Stimulated activated naive B cell treated with anti-CD40 and anti-IgM and Interleukin-4, amounts not matched to agents 10 μg/mL and 1 μg/mL and 100 μg/mL, for 72 hours (primary cell): ENCODE data around the gene ENPP3.

Source experiments
- ATAC-seq, 2 donors: fragments of 150-1000 bp; cut with Tn5 transposase; replicated peaks; 2 replicates each; pipeline ENCODE4 v1.10.0; 2021; ENCODE audit warnings: moderate library complexity in 1 of 2
- DNase-seq: peaks from one replicate; pipeline ENCODE4 v3.0.0; 2021
- H3K27ac Mint-ChIP-seq: one replicate; pipeline ENCODE4 v1.8.0; 2022; ENCODE audit warnings: mild to moderate bottlenecking, mixed read lengths
- H3K27me3 Mint-ChIP-seq, 2 donors: one replicate each; pipeline ENCODE4 v1.8.0; 2022; ENCODE audit warnings: mixed read lengths in 2 of 2
- H3K36me3 Mint-ChIP-seq, 2 donors: one replicate each; pipeline ENCODE4 v1.8.0; 2022; ENCODE audit warnings: mixed read lengths in 2 of 2, mild to moderate bottlenecking in 1 of 2
- H3K4me1 Mint-ChIP-seq, 2 donors: one replicate each; pipeline ENCODE4 v1.8.0; 2022; ENCODE audit warnings: mixed read lengths in 2 of 2, mild to moderate bottlenecking in 1 of 2
- H3K4me3 Mint-ChIP-seq, 2 donors: one replicate each; pipeline ENCODE4 v1.8.0; 2022; ENCODE audit warnings: mild to moderate bottlenecking in 2 of 2, mixed read lengths in 2 of 2, moderate library complexity in 1 of 2
- H3K9me3 Mint-ChIP-seq, 2 donors: one replicate each; pipeline ENCODE4 v1.8.0; 2022; ENCODE audit warnings: mixed read lengths in 2 of 2, mild to moderate bottlenecking in 1 of 2

Gene ENPP3

DNA sequence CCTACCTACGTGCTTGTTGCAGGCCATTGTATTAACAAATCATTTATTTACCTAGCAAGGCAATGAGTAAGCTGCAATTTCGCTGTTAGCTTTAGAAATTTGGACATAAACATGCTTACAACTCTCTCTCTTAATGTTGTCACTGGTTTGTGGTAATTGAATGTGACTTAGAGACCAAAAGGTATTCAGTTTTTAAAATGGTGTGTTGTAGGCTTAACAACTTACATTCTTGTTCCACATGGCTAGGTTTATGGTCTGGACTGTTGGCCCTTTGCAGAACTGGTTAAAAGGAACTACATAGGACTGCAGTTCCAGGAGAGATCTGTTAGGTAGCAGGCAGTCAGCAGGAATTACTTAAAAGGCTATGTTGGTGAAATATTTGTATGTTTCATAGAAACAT is 84.1 kb downstream of the ENPP3 start:
- H3K27me3 Mint-ChIP-seq, result peaks cover 0 to 6% of the 10 kb centered on the region in 2 donors
- ATAC-seq (no peak), DNase-seq (no peak)
- peaks cover 8 to 21% of the 10 kb centered on the region in 2 donors for H3K36me3 Mint-ChIP-seq
- H3K9me3 Mint-ChIP-seq, result peaks cover 0 to under 1% of the 10 kb centered on the region in 2 donors
- peaks cover 0 to 4% of the 10 kb centered on the region in 2 donors for H3K4me1 Mint-ChIP-seq
- H3K4me3 Mint-ChIP-seq, result no peak overlapping the region
- no peak overlapping the region for H3K27ac Mint-ChIP-seq

- peaks cover 0 to 6% of the 10 kb centered on the region in 2 donors for H3K27me3 Mint-ChIP-seq
- ATAC-seq (no peak), DNase-seq (no peak)
- H3K9me3 Mint-ChIP-seq, result peaks cover 5% of the 10 kb centered on the region in 2 donors
- no peak overlapping the region for H3K27ac Mint-ChIP-seq
- H3K4me1 Mint-ChIP-seq, result peaks cover 0 to 11% of the 10 kb centered on the region in 2 donors
- H3K4me3 Mint-ChIP-seq, result no peak overlapping the region
- H3K36me3 Mint-ChIP-seq, result peaks cover 18 to 29% of the 10 kb centered on the region in 2 donors
These were observed 87.0 kb downstream of the ENPP3 start for GRCh38 chr6:131724114-131724513.

GRCh38 chr6:131727467-131727866 is 90.4 kb downstream of the ENPP3 start:
- H3K9me3 Mint-ChIP-seq, result peaks cover 5% of the 10 kb centered on the region in 2 donors
- H3K4me1 Mint-ChIP-seq, result peaks cover 1 to 12% of the 10 kb centered on the region in 2 donors
- no peak overlapping the region for H3K27ac Mint-ChIP-seq
- ATAC-seq, result no peak
- no peak for DNase-seq
- peaks cover 6 to 9% of the 10 kb centered on the region in 2 donors for H3K27me3 Mint-ChIP-seq
- H3K4me3 Mint-ChIP-seq, result no peak overlapping the region
- peaks cover 23 to 25% of the 10 kb centered on the region in 2 donors for H3K36me3 Mint-ChIP-seq

GRCh38 chr6:131727868-131728267 is 90.8 kb downstream of the ENPP3 start:
- H3K36me3 Mint-ChIP-seq, result peaks cover 19 to 25% of the 10 kb centered on the region in 2 donors
- H3K27ac Mint-ChIP-seq, result no peak overlapping the region
- peaks cover 6 to 9% of the 10 kb centered on the region in 2 donors for H3K27me3 Mint-ChIP-seq
- DNase-seq (no peak), ATAC-seq (no peak)
- H3K4me3 Mint-ChIP-seq, result no peak overlapping the region
- H3K4me1 Mint-ChIP-seq, result peaks cover 1 to 12% of the 10 kb centered on the region in 2 donors
- peaks cover 5% of the 10 kb centered on the region in 2 donors for H3K9me3 Mint-ChIP-seq

DNA sequence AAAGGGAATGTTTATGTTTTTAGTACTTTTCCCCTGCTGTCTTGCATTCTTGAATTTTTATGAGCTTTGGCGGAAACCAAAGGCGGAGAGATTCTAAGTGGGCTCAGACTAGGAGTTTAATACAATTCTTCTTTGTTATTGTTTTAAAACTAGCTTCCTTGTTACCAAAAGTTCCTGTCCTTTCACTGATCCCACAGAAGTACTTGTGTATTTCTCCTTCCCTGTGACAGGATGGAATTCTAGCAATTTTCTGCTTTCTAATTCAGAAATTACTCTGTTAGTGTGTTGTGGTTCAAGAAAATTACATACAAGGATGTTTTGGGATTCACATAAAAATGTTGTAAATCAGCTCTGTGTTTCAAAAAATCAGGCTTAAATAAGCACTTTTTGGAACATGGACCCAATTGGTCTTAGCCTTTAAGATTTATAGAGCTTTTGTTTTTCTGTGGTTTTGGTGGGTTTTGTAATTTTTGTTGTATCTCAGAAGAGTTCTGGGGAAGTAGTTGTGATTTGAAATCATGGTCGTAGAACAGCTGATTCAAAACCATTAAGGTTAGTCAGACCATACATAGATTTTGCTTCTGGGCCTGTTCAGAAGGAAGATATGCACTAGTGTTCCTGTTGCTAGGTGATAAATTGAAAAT is 91.3 kb downstream of the ENPP3 start:
- peaks cover 5% of the 10 kb centered on the region in 2 donors for H3K9me3 Mint-ChIP-seq
- DNase-seq, result no peak
- no peak overlapping the region for H3K27ac Mint-ChIP-seq
- peaks cover 6 to 9% of the 10 kb centered on the region in 2 donors for H3K27me3 Mint-ChIP-seq
- peak in 1 of 2 donors; percentile 49 for ATAC-seq
- H3K4me1 Mint-ChIP-seq, result peaks cover 1 to 12% of the 10 kb centered on the region in 2 donors
- H3K36me3 Mint-ChIP-seq, result peaks cover 19 to 27% of the 10 kb centered on the region in 2 donors
- H3K4me3 Mint-ChIP-seq, result no peak overlapping the region

GRCh38 chr6:131729550-131729949 is 92.4 kb downstream of the ENPP3 start:
- ATAC-seq (no peak), DNase-seq (no peak)
- Mint-ChIP-seq H3K27ac (no peak overlapping the region), H3K27me3 (peaks cover 0 to 9% of the 10 kb centered on the region in 2 donors), H3K4me1 (peaks cover 1 to 12% of the 10 kb centered on the region in 2 donors), H3K36me3 (peaks cover 14 to 29% of the 10 kb centered on the region in 2 donors), H3K4me3 (no peak overlapping the region), H3K9me3 (peaks cover 5% of the 10 kb centered on the region in 2 donors)

- H3K9me3 Mint-ChIP-seq, result peaks cover 5% of the 10 kb centered on the region in 2 donors
- H3K27ac Mint-ChIP-seq, result no peak overlapping the region
- DNase-seq (no peak), ATAC-seq (peak; percentile 59 to 63)
- H3K4me1 Mint-ChIP-seq, result peaks cover 1 to 12% of the 10 kb centered on the region in 2 donors
- peaks cover 14 to 29% of the 10 kb centered on the region in 2 donors for H3K36me3 Mint-ChIP-seq
- H3K4me3 Mint-ChIP-seq, result no peak overlapping the region
- peaks cover 0 to 9% of the 10 kb centered on the region in 2 donors for H3K27me3 Mint-ChIP-seq
These were observed 93.2 kb downstream of the ENPP3 start for GRCh38 chr6:131730264-131730663.

DNA sequence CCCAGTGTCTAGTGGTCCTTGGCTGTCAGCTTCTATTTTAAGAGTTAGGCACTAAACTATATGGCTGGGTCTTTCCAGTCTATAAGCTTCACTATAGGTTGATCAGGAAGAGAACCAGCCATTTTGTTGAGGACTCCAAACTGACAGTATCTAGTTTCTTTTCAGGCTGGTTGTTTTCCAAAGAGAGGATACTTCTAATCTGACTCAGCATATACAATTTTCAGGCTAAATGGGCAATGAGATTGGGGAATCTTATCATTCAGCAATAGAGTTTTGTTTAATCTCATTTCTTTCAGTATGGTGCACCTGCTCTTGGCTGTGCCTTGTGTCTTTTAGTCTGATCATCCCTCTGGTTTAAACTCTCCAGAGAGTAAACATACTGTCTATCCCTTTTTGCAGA is 94.1 kb downstream of the ENPP3 start:
- H3K4me3 Mint-ChIP-seq, result no peak overlapping the region
- H3K4me1 Mint-ChIP-seq, result peaks cover 1 to 12% of the 10 kb centered on the region in 2 donors
- H3K9me3 Mint-ChIP-seq, result peaks cover 4 to 5% of the 10 kb centered on the region in 2 donors
- H3K27me3 Mint-ChIP-seq, result peaks cover 0 to 9% of the 10 kb centered on the region in 2 donors
- DNase-seq, result no peak
- ATAC-seq, result no peak
- H3K36me3 Mint-ChIP-seq, result peaks cover 15 to 30% of the 10 kb centered on the region in 2 donors
- H3K27ac Mint-ChIP-seq, result peak overlapping the region; percentile 1

- H3K4me1 Mint-ChIP-seq, result peaks cover 1 to 9% of the 10 kb centered on the region in 2 donors
- DNase-seq (no peak), ATAC-seq (no peak)
- peaks cover 13 to 21% of the 10 kb centered on the region in 2 donors for H3K36me3 Mint-ChIP-seq
- no peak overlapping the region for H3K27ac Mint-ChIP-seq
- no peak overlapping the region for H3K4me3 Mint-ChIP-seq
- H3K9me3 Mint-ChIP-seq, result no peaks in the 10 kb centered on the region
- H3K27me3 Mint-ChIP-seq, result peaks cover 0 to 9% of the 10 kb centered on the region in 2 donors
These were observed 96.4 kb downstream of the ENPP3 start for GRCh38 chr6:131733376-131734016.

DNA sequence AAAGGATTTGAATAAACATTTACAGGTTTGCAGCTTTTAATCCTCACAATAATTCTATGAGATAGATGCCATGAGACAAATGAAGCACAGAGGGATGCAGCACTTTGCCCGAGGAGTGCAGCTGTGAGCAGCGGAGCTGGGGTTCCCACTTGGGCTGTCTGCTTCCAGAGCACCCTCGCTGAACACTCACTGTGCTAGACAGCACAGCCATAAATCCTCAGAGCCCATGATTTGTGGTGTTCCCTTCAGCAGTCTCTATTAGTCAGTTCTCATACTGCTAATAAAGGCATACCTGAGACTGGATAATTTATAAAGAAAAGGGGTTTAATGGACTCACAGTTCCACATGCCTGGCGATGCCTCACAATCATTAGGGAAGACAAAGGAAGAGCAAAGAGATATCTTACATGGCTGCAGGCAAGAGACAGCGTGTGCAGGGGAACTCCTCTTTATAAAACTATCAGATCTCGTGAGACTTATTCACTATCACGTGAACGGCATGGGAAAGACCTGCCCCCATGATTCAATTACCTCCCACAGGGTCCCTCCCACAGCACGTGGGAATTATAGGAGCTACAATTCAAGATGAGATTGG is 99.0 kb downstream of the ENPP3 start:
- no peak overlapping the region for H3K27ac Mint-ChIP-seq
- no peaks in the 10 kb centered on the region for H3K9me3 Mint-ChIP-seq

GRCh38 chr6:131736811-131737210 is 99.7 kb downstream of the ENPP3 start:
- Mint-ChIP-seq H3K36me3 (peaks cover 7 to 12% of the 10 kb centered on the region in 2 donors), H3K9me3 (no peaks in the 10 kb centered on the region), H3K4me1 (peaks cover 5 to 7% of the 10 kb centered on the region in 2 donors), H3K4me3 (no peak overlapping the region), H3K27me3 (peaks cover 0 to under 1% of the 10 kb centered on the region in 2 donors), H3K27ac (no peak overlapping the region)
- DNase-seq (no peak), ATAC-seq (no peak)

More for the DNA sequence above, 99.0 kb downstream of the ENPP3 start:
- Mint-ChIP-seq H3K4me3 (no peak overlapping the region), H3K27me3 (peaks cover 0 to 5% of the 10 kb centered on the region in 2 donors), H3K36me3 (peaks cover 7 to 17% of the 10 kb centered on the region in 2 donors), H3K4me1 (peaks cover 0 to under 1% of the 10 kb centered on the region in 2 donors)
- DNase-seq (no peak), ATAC-seq (no peak)

- Mint-ChIP-seq H3K27me3 (peaks cover 0 to 6% of the 10 kb centered on the region in 2 donors), H3K4me1 (peaks cover 7 to 16% of the 10 kb centered on the region in 2 donors), H3K4me3 (no peak overlapping the region), H3K36me3 (peaks cover 4 to 11% of the 10 kb centered on the region in 2 donors), H3K27ac (no peak overlapping the region), H3K9me3 (peaks cover 0 to 2% of the 10 kb centered on the region in 2 donors)
- ATAC-seq (no peak), DNase-seq (no peak)
These were observed 102.0 kb downstream of the ENPP3 start for GRCh38 chr6:131739136-131739535.

- no peak overlapping the region for H3K27ac Mint-ChIP-seq
- DNase-seq (no peak), ATAC-seq (no peak)
- peaks cover 0 to 6% of the 10 kb centered on the region in 2 donors for H3K27me3 Mint-ChIP-seq
- peaks cover 7 to 16% of the 10 kb centered on the region in 2 donors for H3K4me1 Mint-ChIP-seq
- peaks cover 4 to 11% of the 10 kb centered on the region in 2 donors for H3K36me3 Mint-ChIP-seq
- H3K9me3 Mint-ChIP-seq, result peaks cover 0 to 2% of the 10 kb centered on the region in 2 donors
- no peak overlapping the region for H3K4me3 Mint-ChIP-seq
These were observed 103.1 kb downstream of the ENPP3 start for GRCh38 chr6:131740161-131740560.

DNA sequence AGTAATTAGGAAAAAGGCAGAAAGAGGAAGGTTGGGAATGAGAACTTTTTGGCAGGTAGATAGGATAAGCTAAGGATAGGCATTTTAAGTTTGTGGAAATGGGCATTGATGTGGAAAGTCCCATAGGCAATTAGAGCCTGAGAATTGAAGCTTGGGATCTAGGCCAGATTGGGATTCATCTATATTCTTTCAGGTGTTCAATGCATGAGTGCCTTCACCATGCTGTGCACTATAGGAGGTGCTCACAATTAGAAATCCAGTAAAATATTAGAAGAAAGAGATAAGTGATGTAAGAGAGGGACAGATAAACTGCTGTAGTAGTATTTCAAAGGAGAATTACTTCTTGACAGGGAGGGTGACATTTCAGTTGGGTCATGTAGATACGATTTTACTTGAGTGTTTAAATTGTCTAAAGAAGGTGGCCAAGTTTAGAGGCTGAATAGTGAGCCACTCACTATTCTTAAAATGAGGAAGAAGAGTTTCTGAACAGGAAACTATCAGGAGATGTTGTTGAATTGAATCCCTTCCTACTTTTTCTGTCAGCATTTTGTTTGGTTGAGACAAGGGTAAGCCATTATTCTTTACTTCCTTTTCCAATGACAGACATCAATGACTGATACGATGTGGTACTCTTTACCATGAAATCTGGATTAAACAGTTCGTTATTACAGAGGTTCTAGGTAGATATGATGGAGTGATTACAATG is 104.7 kb downstream of the ENPP3 start:
- peaks cover 0 to 5% of the 10 kb centered on the region in 2 donors for H3K36me3 Mint-ChIP-seq
- peak overlapping the region; percentile 33 for H3K27ac Mint-ChIP-seq
- peaks cover 7 to 16% of the 10 kb centered on the region in 2 donors for H3K4me1 Mint-ChIP-seq
- peaks cover 0 to 2% of the 10 kb centered on the region in 2 donors for H3K9me3 Mint-ChIP-seq
- no peak for DNase-seq
- H3K27me3 Mint-ChIP-seq, result peaks cover 0 to 6% of the 10 kb centered on the region in 2 donors
- no peak for ATAC-seq
- no peak overlapping the region for H3K4me3 Mint-ChIP-seq
